Measurements from ENCODE around the gene MORN4.

GRCh38 chr10:97643441-97643985 lies 10.2 kb upstream of the MORN4 start:
- TF ChIP-seq CTCF (optimal IDR thresholded peaks at IDR 0.05 in 1 of 3, IDR thresholded peaks at IDR 0.05 in 1 of 3, conservative IDR thresholded peaks at IDR 0.05 in 1 of 3; ENCODE audit: extremely low read depth in 1 of 3, insufficient read depth in 2 of 3, low read length in 3 of 3) (no peak), EZH2 (IDR thresholded peaks at IDR 0.05; ENCODE audit: low read length) (no peak)
